Measurements from ENCODE around the gene AQP12B. TPM values are rescaled to one million over a fixed set of nuclear protein-coding genes. Genes with fewer than 3 reads are reported as not detected.

AQP12B gene
- total RNA-seq, 1 donor from 2014 or later = not detected

- no peak for DNase-seq (ENCODE audit: low spot score)
Observed at GRCh38 chr2:240636563-240637115, 46.0 kb downstream of the AQP12B start.

GRCh38 chr2:240635998-240636547 lies 46.6 kb downstream of the AQP12B start:
- peak; percentile 72 for DNase-seq (ENCODE audit: low spot score)

GRCh38 chr2:240635121-240635997 lies 47.3 kb downstream of the AQP12B start:
- DNase-seq (ENCODE audit: low spot score) = peak; percentile 75

GRCh38 chr2:240632306-240632721 lies 50.4 kb downstream of the AQP12B start:
- peak; percentile 78 for DNase-seq (ENCODE audit: low spot score)

GRCh38 chr2:240631548-240632305 lies 51.0 kb downstream of the AQP12B start:
- DNase-seq (ENCODE audit: low spot score) = peak; percentile 82

- peak; percentile 85 for DNase-seq (ENCODE audit: low spot score)
Observed at GRCh38 chr2:240630771-240631547, 51.7 kb downstream of the AQP12B start.

GRCh38 chr2:240629968-240630770 lies 52.5 kb downstream of the AQP12B start:
- DNase-seq (ENCODE audit: low spot score) = peak; percentile 85

- no peak for DNase-seq (ENCODE audit: low spot score)
Observed at GRCh38 chr2:240629619-240629967, 53.1 kb downstream of the AQP12B start.

GRCh38 chr2:240628808-240629618 lies 53.7 kb downstream of the AQP12B start:
- DNase-seq (ENCODE audit: low spot score) = peak; percentile 85

GRCh38 chr2:240628507-240628807 lies 54.2 kb downstream of the AQP12B start:
- DNase-seq (ENCODE audit: low spot score) = no peak

GRCh38 chr2:240627736-240628506 lies 54.8 kb downstream of the AQP12B start:
- peak; percentile 80 for DNase-seq (ENCODE audit: low spot score)

GRCh38 chr2:240626531-240627300 lies 56.0 kb downstream of the AQP12B start:
- DNase-seq (ENCODE audit: low spot score) = peak; percentile 85

Other genes with a start within 250 kb of the AQP12B start
- gene GPC1, start 247.2 kb downstream of the AQP12B start, total RNA-seq = 82.5 TPM
- 11.4 TPM for gene ANKMY1, start 124.9 kb downstream of the AQP12B start, total RNA-seq
- 3.8 TPM for gene DUSP28, start 122.5 kb downstream of the AQP12B start, total RNA-seq
- gene RNPEPL1, start 114.4 kb downstream of the AQP12B start, total RNA-seq = 69.9 TPM
- 18.2 TPM for gene CAPN10, start 96.2 kb downstream of the AQP12B start, total RNA-seq
- gene GPR35, start 57.4 kb downstream of the AQP12B start, total RNA-seq = 1.9 TPM
- gene AQP12A, start 9.0 kb upstream of the AQP12B start, total RNA-seq = not detected
- gene KIF1A, start 137.3 kb upstream of the AQP12B start, total RNA-seq = not detected
- 0.32 TPM for gene AGXT, start 185.9 kb upstream of the AQP12B start, total RNA-seq
- not detected for gene MAB21L4, start 213.3 kb upstream of the AQP12B start, total RNA-seq
- gene CROCC2, start 223.5 kb upstream of the AQP12B start, total RNA-seq = not detected